Activated effector memory CD4-positive, alpha-beta T cell treated with Interleukin-2 at 50 U/mL for 16 hours (primary cell): ENCODE measurements around the gene STOM.

ENCODE experiments used
- DNase-seq: peaks from one replicate; pipeline ENCODE4 v3.0.0-alpha.2; 2020

STOM gene

DNA sequence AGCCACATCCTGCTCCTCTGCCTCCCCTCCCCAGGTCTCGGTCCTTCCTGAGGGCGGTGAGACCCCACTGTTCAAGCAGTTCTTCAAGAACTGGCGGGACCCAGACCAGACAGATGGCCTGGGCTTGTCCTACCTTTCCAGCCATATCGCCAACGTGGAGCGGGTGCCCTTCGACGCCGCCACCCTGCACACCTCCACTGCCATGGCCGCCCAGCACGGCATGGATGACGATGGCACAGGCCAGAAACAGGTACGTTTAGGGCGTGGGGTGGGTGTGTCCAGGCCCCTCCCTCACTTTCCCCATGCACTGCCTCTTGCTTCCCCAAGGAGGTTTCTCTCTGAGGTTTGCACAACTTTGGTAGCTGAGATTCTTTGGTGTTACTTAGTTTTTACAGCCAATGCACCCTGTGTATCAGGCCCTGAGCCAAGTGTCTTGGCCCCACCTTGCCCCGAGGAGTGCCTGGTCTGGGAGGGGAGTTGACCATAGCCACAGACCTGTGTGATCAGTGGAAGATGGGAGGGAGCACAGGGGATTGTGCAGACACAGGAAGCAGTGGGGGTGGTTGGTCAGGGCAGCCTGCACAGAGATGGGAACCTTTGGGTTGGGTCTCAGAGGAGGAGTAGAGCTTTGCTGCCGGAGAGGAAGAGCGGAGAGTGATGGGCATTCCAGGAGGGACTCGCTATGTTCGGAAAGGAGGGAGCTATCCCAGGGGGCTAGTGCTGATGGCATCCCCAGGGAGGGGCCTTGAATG, 51.2 kb downstream of the STOM start:
- no peak for DNase-seq

- no peak for DNase-seq
Observed at GRCh38 chr9:121317737-121318630, 52.1 kb downstream of the STOM start.

DNA sequence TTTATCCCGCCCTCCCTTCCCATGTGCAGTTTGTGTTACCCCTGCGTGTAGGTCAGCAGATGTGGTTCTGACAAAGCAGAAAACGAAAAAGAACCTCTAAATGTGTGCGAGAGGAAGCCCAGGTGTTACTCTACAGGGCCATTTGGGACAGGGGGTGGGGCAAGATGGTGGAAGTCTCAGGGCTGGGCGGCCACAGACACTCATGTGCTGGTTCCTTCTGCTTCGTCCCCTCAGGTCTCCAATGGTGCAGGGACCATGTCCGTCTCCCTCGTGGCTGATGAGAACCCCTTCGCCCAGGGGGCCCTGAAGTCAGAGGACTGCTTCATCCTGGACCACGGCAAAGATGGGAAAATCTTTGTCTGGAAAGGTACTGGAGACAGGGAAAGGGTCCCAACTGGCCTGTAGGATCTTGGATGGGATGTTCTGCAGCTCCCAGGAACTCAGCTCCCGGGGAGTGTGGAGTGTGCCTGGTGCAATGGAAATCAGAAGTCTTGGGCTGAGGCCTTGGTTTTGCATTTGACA, 53.1 kb downstream of the STOM start:
- no peak for DNase-seq

DNA sequence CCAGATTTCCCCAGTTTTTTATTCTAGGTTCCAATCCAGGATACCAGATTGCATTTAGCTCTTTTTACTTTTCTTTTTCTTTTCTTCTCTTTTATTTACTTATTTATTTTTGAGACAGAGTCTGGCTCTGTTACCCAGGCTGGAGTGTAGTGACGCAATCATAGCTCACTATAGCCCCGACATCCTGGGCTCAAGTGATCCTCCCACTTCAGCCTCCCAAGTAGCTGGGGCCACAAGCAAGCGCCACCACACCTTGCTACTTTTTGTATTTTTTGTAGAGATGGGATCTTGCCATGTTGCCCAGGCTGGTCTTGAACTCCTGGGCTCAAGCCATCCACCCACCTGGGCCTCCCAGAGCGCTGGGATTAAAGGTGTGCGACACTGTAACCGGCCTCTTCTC, 53.7 kb downstream of the STOM start:
- no peak for DNase-seq

DNA sequence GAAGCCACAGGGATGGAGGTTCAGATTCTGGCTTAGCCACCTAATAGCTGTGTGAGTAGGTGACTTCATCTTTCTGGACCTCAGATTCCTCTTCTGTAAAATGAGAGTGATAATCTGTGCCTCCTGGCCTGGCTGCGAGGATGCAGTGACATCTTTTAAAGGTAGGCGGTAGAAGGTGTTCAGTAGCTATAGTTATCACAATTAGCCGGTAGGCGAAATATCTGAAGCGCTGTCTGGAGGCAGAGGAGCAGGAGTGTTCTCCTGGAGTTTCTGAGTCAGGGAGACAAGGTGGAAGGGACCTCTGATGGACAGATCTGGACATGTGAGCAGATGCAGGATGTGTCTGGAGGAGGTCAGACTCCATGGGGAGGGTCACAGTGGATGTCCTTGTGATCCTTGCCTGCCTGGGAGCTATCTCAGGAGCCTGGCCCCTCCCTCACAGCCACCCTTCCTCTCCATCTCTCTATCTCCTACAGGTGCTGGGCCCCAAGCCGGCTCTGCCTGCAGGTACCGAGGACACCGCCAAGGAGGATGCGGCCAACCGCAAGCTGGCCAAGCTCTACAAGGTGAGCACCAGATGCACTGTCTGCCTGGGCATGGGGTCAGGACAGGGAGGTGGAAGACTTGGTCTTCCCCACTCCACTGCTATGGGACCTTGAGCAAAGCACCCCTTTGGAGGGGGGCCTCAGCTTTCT, 56.4 kb downstream of the STOM start:
- no peak for DNase-seq

- DNase-seq, result no peak
Observed at GRCh38 chr9:121312169-121312568, 57.9 kb downstream of the STOM start.

GRCh38 chr9:121310571-121310970, 59.5 kb downstream of the STOM start:
- DNase-seq, result no peak

DNA sequence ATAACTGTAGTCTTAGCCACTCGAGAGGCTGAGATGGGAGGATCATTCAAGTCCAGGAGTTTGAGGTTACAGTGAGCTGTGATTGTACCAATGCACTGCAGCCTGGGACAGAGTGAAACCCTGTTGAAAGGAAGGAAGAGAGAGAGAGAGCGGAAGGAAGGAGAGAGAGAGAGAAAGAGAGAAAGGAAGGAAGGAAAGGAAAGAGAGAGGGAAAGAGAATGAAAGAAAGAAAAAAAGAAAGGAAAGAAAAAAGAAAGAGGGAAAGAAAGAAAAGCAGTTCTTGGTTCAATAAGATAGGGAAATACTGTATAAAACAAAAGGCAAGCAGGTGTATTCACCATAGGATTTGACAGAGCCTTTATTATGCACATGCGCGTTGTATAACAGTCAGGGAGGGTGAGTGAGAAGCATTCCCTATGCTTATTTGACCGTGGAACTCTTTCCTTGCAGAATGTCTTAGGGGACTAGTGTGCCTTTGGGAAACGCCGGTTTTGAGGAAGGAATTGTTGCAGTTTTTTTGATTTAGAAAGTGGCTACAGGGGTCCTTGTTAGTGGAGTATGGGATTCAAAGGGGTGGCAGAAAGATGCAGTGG, 60.1 kb downstream of the STOM start:
- DNase-seq, result no peak

- no peak for DNase-seq
Observed at GRCh38 chr9:121309171-121309570, 60.9 kb downstream of the STOM start.

GRCh38 chr9:121308765-121309164, 61.3 kb downstream of the STOM start:
- no peak for DNase-seq

DNA sequence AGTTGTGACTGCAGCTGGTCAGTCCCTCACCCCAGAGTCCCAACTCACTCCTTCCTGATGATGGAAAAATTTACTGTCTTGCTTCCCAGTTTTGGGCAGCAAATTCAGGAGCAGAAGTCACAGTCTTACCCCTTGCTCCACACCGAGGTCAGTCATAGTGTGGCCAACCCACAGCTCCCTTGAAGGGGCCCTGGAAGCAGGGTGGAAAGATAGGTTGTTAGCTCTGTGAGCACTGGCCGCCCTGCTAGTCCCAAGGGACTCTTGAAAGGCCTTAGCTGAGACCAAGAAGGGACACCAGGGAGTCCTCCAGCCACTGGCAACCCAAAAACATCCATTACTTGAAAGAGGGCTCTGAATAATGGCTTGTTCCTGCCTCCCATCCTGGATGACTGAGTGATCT, 62.1 kb downstream of the STOM start:
- no peak for DNase-seq

- DNase-seq, result no peak
Observed at GRCh38 chr9:121305269-121305994, 64.6 kb downstream of the STOM start.

DNA sequence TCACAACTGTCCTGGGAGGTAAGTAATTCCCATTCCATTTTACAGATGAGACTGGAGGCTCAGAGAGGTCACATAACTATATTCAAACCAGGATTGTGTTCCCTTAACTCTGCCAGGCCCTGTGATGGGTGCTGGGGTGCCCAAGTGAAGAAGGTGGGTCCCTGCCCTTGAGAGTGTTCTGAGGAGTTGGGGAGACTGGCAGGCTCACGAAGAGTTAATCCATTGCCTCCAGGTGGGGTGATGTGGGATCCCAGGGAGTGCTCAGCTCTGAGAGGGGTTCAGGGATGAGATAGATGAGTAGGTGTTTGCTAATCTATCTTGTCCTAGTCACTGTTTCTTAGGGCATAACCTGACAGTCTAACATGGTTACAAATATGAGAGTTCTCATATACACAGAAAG, 65.3 kb downstream of the STOM start:
- DNase-seq, result no peak

DNA sequence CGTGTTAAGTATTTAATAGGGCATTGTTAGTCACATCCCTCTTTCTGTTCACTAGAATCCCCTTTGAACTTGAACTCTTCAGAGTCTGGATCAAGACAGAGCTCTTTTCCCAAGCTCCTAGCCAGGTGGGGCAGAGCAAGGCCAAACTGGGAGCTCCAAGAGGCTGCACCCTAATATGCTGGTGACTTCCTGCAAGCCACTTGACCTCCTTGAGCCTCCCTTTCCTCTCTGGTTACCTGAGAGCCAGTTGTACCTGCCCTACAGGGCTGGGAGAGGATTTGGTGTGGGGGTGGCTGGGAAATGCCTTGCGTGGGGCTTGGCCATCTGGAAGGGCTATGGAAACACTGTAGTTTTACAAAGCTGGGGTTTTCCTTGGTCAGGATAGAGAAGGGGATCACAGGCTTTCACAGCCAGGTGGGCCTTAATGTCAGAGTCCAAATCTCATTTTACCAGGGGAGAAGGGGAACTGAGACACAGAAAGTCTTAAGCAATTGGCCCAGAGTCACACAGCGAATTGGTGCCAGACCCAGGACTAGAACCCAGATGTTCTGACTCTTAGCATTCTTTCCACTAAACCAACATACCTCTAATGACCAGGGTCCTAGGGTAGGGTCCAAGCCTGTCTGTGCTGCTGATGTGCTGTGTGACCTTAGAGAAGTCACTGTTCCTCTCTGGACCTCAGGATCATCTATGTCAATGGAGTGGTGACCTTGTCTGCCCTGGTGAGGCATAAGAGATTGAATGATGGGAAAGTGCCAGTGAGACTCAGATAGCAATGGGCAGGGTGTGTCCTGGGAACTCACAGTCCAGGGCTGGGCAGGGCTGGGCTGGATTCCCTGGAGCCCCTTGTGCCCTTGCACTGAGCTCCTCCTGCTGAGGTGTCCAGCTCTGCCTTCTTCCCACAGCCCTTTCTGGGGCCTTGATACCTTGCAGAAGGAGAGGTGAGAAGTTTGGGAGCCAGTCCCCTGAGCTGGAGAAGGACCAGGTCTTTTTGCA, 66.3 kb downstream of the STOM start:
- no peak for DNase-seq

DNA sequence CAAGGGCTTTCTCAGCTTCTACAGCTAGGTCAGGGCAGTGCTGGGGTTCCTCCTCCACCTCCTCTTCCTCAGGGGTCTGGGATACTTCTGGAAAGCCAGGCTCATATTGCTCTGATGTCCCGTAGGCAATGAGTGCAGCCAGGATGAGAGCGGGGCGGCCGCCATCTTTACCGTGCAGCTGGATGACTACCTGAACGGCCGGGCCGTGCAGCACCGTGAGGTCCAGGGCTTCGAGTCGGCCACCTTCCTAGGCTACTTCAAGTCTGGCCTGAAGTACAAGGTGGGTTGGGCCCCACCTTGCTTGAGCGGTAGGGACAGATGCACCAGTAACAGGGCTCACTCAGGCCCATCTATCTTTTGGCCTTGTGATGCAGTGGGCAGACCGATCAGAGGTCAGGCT, 67.3 kb downstream of the STOM start:
- no peak for DNase-seq

GRCh38 chr9:121302341-121302740, 67.7 kb downstream of the STOM start:
- DNase-seq, result no peak

DNA sequence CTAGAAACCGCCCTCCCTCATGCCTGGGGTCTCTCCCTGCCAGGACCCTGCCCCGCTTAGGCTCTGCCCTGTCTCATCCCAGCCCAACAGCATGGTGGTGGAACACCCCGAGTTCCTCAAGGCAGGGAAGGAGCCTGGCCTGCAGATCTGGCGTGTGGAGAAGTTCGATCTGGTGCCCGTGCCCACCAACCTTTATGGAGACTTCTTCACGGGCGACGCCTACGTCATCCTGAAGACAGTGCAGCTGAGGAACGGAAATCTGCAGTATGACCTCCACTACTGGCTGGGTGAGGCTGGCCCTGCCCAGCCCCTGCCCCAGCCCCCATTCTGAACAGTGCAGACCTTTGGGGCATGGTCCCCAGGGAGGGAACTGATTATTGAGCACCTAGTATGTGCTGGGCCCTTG, 68.2 kb downstream of the STOM start:
- no peak for DNase-seq

GRCh38 chr9:121300283-121301119, 69.5 kb downstream of the STOM start:
- DNase-seq, result no peak

- no peak for DNase-seq
Observed at GRCh38 chr9:121299467-121300282, 70.4 kb downstream of the STOM start.
